Mucosa of gallbladder (tissue), 1 donor: Measurements from ENCODE around the gene CDH15. TPM values are rescaled to one million over a fixed set of nuclear protein-coding genes. Genes with fewer than 3 reads are reported as not detected.
A peak's percentile ranks its signal among the peaks of the same experiment; 100 is the strongest.

Source experiments
- DNase-seq: peaks from one replicate; pipeline ENCODE4 v3.0.0-alpha.2; 2020; ENCODE audit warnings: low spot score
- total RNA-seq: library from RNA; stranded (reverse); gene quantifications from one replicate; pipeline ENCODE4 v1.2.1, GENCODE V29; 2021
- donor health status: DM: no; HTN: no; CAD: no.

Gene CDH15
- total RNA-seq, 1 donor from 2014 or later = 0.20 TPM

DNA sequence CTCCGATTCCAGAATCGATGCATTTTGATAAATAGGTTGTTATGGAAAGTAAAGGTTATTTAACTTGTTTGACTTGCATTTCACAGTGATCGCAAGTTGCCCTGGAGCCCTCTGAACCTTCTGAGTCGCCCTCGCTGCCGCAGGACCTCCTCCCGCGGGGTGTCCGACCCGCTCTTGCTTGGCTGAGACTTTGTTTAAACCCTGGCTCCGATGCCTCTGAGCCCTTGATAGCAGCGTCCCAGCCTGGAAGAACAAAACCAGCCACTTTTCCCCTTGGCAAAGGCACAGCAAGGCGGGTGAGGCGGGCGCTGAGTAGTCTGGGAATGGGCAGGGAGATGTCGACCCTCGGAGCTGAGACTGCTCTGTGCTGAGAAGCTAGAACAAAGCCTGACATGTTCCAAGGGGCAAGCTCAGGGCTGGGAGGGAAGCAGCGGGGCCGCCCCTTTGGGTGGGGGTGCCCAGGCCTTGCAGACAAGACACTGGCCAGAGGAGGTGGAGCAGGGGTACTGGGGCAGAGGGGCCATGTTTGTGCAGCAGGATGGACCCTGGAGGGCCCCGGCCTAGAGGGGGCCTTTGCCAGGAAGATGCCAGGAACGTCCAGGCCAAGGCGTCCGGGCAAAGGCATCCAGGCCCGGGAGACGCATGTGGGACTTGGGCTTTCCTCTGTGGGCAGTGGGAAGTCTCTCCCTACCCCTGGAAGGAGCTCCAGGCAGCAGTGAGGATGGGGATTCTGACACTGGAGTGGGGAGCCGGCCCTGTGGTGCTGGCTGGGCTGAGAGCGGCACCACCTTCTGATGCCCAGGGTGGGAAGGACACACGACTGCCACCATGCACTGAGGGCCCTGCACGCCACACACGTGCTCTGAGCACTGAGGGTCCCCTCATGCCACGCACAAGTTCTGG lies 30.3 kb upstream of the CDH15 start:
- DNase-seq = no peak

DNA sequence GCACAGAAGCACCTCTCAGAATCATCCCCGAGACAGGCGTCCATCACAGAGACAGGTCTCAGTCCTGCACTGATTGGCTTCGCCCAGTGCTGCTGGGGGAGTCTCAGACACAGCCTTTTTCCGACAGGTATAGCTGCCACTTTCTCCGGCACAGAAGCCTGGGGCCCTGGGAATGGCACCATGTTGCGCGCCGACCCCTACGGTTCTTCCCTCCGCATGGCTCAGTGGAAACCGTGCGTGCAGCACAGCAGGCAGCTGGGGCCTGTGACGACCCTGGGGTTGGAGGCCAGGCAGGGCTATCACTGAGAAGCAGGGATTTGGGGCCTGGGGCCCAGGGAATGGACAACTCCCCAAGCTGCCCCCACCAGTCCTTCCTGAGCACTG lies 29.7 kb upstream of the CDH15 start:
- no peak for DNase-seq

DNA sequence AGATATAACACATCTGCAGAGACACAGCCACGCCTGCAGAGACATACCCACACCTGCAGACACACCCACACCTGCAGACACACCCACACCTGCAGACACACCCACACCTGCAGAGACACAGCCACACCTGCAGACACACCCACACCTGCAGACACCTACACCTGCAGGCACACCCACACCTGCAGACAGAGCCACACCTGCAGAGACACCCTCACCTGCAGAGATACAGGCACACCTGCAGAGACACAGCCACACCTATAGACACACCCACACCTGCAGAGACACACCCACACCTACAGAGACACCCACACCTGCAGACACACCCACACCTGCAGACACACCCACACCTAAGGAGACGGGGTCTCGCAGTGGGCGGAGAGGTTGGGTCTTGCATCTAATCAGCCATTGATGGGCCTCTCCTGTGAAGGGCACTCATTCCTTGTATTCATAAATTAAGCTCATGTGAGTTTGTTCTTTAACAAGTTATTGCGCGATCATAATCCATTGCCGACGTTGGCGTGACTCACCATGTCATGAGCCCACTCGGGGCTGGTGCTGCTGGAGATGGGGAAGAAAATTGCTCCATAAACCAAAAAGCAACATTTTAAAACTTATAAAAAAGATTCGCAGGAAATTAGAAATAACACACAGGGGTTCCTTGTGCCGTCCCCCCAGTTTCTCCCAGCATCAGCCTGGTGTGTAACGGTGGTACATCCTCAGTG lies 28.9 kb upstream of the CDH15 start:
- DNase-seq = no peak

DNA sequence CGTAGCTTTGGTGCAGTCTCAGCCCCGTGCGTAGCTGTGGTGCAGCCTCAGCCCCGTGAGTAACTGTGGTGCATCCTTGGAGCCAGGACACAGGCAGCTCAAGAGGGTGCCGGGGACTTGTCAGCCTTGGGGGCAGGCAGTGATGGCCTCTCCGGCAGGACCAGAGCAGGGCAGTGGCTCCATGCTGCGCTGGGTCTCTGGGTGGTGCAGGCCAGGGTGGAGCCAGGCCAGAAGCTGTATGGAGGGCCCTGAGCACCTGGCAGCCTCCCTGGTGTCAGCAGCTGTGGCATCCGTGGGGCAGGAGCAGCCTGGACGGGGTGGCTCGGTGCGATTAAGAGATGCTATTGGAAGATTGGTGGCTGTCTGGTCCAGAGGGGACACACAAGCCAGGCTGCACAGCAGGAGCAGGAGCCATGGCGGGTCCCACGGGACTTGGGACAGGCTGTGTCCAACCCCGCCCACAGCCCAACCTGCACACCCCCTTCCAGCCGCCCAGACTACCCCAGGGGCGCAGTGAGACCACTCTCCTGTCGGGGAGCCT lies 28.3 kb upstream of the CDH15 start:
- no peak for DNase-seq

- no peak for DNase-seq
Measured at GRCh38 chr16:89143911-89144675, 27.5 kb upstream of the CDH15 start.

- no peak for DNase-seq
Measured at GRCh38 chr16:89144681-89145080, 26.9 kb upstream of the CDH15 start.

- DNase-seq = no peak
Measured at GRCh38 chr16:89145406-89146161, 26.0 kb upstream of the CDH15 start.

DNA sequence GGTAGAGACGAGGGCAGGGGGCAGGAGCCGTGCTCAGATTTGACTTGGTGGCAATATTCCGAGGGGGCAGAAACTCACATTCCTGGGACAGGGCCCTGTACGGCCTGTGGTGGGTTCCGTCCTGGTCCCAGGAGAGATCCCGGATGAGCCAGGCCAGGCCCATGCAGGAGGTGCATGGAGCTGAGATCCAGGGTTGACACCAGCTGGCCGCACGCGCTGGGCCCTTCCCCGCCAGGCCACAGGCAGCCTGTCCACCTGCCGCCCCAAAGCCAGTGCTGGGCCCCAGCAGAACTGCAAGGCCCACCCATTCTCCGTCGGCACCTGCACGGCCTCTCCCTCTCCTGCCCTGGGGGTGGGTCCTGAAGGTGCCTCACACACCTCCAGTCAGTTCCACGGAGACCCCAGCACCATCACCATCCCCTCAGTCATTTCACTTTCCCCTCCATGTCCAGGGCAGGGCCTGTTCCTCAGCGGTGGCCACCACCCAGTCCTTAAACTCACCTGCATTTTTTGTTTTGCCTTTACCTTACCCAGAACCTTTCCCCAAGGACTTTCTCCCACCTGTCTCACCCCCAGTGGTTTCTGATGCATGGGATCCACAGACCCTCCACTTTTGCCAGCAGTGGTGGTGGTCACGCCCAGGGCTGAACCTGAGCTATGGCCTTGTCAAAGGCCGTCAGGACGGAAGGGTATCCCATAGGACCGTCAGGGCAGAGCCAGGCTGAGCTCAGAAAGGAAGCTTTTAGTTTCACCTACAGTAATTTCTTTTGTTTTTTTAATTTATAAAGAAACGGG lies 25.1 kb upstream of the CDH15 start:
- no peak for DNase-seq

DNA sequence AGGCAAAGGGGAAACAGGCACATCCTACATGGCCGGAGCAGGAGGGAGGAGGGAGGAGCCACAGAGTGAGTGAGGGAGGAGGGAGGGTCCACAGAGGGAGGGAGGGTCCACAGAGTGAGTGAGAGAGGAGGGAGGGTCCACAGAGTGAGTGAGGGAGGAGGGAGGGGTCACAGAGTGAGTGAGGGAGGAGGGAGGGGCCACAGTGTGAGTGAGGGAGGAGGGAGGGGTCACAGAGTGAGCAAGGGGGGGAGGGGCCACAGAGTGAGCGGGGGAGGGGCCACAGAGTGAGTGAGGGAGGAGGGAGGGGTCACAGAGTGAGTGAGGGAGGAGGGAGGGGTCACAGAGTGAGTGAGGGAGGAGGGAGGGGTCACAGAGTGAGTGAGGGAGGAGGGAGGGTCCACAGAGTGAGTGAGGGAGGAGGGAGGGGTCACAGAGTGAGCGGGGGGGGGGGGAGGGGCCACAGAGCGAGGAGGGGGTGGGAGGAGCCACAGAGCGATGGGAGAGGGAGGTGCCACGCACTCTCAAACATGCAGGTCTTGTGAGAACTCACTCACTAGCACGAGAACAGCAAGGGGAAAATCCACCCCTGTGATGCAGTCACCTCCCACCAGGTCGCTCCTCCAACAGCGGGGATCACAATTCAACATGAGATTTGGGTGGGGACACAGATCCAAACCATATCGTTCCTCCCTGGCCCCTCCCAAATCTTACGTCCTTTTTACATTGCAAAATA lies 24.3 kb upstream of the CDH15 start:
- no peak for DNase-seq

GRCh38 chr16:89149386-89149785 lies 22.2 kb upstream of the CDH15 start:
- DNase-seq = no peak

DNA sequence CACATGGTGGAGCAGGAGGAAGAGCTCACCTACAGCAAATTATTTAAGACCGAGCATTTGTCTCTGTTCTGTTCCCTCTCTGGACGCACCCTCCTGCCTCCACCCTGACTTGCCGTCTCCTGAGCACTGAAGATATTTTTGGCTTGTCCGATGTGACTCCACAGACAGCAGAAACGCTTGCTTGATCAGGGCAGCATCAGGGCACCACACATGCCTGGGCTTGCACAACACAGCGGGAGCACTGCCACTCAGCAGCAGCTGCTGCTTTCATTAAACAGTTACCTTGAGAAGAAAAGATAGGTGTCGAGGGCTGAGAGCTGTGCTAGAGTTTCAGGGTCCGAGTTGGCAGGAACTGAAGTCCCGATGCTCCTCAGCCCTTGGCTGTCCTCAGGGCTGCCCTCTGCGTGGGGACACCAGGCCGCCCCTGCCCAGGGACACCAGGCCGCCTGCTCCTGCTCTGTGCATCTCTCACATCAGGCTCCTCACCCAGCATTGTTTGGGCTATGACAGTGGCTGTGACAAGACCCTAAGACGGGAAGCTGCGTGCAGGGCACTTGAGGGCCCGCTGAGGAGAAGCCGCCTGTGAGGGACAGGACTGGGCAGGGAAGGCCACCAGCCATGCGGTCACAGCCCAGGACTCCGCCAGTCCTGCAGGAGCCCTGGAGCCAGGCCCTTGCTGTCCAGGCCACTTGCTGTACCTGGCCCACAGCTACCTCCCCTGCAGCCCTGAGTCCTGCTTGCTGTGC lies 21.3 kb upstream of the CDH15 start:
- no peak for DNase-seq

- DNase-seq = no peak
Measured at GRCh38 chr16:89150981-89151380, 20.6 kb upstream of the CDH15 start.

DNA sequence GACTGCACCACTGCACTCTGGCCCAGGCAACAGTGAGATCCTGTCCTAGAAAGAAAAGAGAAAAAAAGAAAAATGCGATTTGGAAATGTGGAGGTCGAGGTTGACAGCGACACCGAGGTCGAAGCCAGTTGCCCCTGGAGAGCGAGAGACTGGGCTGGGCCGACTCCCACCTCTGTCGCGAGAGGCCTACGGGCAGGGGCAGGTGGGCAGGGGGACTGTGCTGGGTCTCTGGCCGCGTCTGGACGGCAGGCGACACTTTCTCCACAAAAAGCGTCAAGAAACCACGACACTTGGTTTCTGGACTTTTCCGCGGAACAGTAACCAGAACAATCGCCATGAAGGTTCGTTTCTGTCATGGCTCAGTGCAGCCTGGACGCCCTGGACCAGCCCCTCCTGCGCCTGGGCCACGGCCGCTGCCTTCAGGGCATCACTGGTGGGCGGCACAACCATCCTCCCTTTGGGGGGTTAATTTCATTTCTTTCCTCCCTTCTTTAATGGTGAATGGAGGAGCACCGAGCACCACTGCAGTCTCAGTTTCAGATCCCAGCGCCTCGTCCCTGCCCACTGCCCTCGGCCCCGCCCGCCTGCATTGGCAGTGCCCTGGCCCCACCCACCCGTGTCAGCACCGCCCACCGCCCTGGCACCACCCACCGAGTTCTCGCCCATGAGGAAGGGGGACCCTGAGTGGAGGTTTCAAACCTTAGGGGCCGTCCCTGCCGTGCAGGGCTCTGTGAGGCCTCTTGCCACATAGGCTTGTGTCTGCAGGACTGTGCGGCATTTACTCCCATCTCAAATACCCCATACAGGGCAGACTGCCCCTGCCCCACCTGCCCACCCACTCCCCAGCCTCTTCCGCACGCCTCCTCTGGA lies 18.5 kb upstream of the CDH15 start:
- no peak for DNase-seq

GRCh38 chr16:89153848-89154271 lies 17.7 kb upstream of the CDH15 start:
- DNase-seq = no peak

GRCh38 chr16:89154390-89155183 lies 17.0 kb upstream of the CDH15 start:
- no peak for DNase-seq

GRCh38 chr16:89155184-89155679 lies 16.3 kb upstream of the CDH15 start:
- DNase-seq = peak; percentile 74
